HEK293 (cell line): ENCODE data around the gene LGALS16.

Experiments used
- CTCF ChIA-PET: fragments of 350-600 bp; formaldehyde crosslinking; extraction: SDS; loops from one replicate; lab custom pipeline; 2021; ENCODE audit warnings: antibody characterized with exemption; lab: Yijun Ruan, JAX
- POLR2A ChIA-PET: fragments of 300-600 bp; formaldehyde crosslinking; extraction: SDS; loops from one replicate; lab custom pipeline; 2020; ENCODE audit warnings: antibody characterized with exemption, inconsistent platforms; lab: Yijun Ruan, JAX
- H3K27ac ChIP-seq: fragments of 200-500 bp; sonication (Bioruptor generic); 2 replicates; pipeline ENCODE4 v1.5.1; 2014; ENCODE audit warnings: low read depth, low read length, control low read depth, inconsistent platforms; ENCODE audit errors: extremely low read depth
- H3K36me3 ChIP-seq, 2 experiments: fragments of 200-500 bp in 1 of 2; sonication (Bioruptor generic) in 1 of 2; 1 replicate in 1 of 2; 2 replicates in 1 of 2; pipeline ENCODE4 v1.5.1; 2014 to 2017; ENCODE audit warnings: inconsistent platforms in 2 of 2, low read length in 2 of 2; ENCODE audit not compliant: control insufficient read depth in 2 of 2, insufficient read depth in 1 of 2
- H3K4me1 ChIP-seq: fragments of 200-500 bp; sonication (Bioruptor generic); 2 replicates; pipeline ENCODE4 v1.5.1; 2014; ENCODE audit warnings: mild to moderate bottlenecking, low read length, inconsistent platforms; ENCODE audit not compliant: control insufficient read depth, insufficient read depth
- H3K4me3 ChIP-seq: 2 replicates; pipeline ENCODE4 v1.5.1; 2011; ENCODE audit warnings: low read depth, mild to moderate bottlenecking, control low read depth, low read length, moderate library complexity
- H3K9me3 ChIP-seq: fragments of 200-500 bp; sonication (Bioruptor generic); 2 replicates; pipeline ENCODE4 v1.5.1; 2014; ENCODE audit warnings: low read depth, low read length, inconsistent platforms; ENCODE audit not compliant: control insufficient read depth, insufficient read depth
- GLI4 ChIP-seq: fragments of 450-650 bp; formaldehyde crosslinking; IDR thresholded peaks from 2 replicates; pipeline ENCODE4 v1.5.1; 2016; ENCODE audit warnings: missing biosample characterization, missing genetic modification characterization
- MZF1 ChIP-seq: fragments of 450-650 bp; formaldehyde crosslinking; IDR thresholded peaks from 2 replicates; pipeline ENCODE4 v1.5.1; 2017; ENCODE audit warnings: missing biosample characterization, missing genetic modification characterization, borderline replicate concordance
- PRDM4 ChIP-seq: fragments of 450-650 bp; formaldehyde crosslinking; IDR thresholded peaks from 2 replicates; pipeline ENCODE4 v1.5.1; 2017; ENCODE audit warnings: missing biosample characterization, missing genetic modification characterization
- REPIN1 ChIP-seq: fragments of 450-650 bp; formaldehyde crosslinking; IDR thresholded peaks from 2 replicates; pipeline ENCODE4 v1.5.1; 2017; ENCODE audit warnings: missing biosample characterization, missing genetic modification characterization, low read depth
- SALL2 ChIP-seq: fragments of 450-650 bp; formaldehyde crosslinking; IDR thresholded peaks from 2 replicates; pipeline ENCODE4 v1.5.0; 2017; ENCODE audit warnings: missing biosample characterization, mild to moderate bottlenecking, missing genetic modification characterization, borderline replicate concordance
- SP2 ChIP-seq: fragments of 450-650 bp; formaldehyde crosslinking; IDR thresholded peaks from 2 replicates; pipeline ENCODE4 v1.5.1; 2016; ENCODE audit warnings: missing biosample characterization, missing genetic modification characterization
- ZBTB21 ChIP-seq: fragments of 450-650 bp; formaldehyde crosslinking; IDR thresholded peaks from 2 replicates; pipeline ENCODE4 v1.5.1; 2017; ENCODE audit warnings: missing biosample characterization, missing genetic modification characterization
- ZBTB44 ChIP-seq: fragments of 450-650 bp; IDR thresholded peaks from 2 replicates; pipeline ENCODE4 v1.5.1; 2018; ENCODE audit warnings: missing biosample characterization, mild to moderate bottlenecking, missing genetic modification characterization
- ZBTB7A ChIP-seq: fragments of 450-650 bp; formaldehyde crosslinking; IDR thresholded peaks from 2 replicates; pipeline ENCODE4 v1.5.1; 2016; ENCODE audit warnings: low read depth, missing biosample characterization, missing genetic modification characterization
- ZFP37 ChIP-seq: fragments of 450-650 bp; formaldehyde crosslinking; IDR thresholded peaks from 2 replicates; pipeline ENCODE4 v1.5.1; 2016; ENCODE audit warnings: missing biosample characterization, missing genetic modification characterization
- ZNF10 ChIP-seq: fragments of 450-650 bp; formaldehyde crosslinking; IDR thresholded peaks from 2 replicates; pipeline ENCODE4 v1.5.1; 2017; ENCODE audit warnings: missing biosample characterization, missing genetic modification characterization
- ZNF133 ChIP-seq: fragments of 450-650 bp; formaldehyde crosslinking; IDR thresholded peaks from 2 replicates; pipeline ENCODE4 v1.5.1; 2016; ENCODE audit warnings: missing biosample characterization, missing genetic modification characterization
- ZNF138 ChIP-seq: fragments of 450-650 bp; formaldehyde crosslinking; IDR thresholded peaks from 2 replicates; pipeline ENCODE4 v1.5.1; 2016; ENCODE audit warnings: missing biosample characterization, missing genetic modification characterization, borderline replicate concordance
- ZNF366 ChIP-seq: fragments of 450-650 bp; formaldehyde crosslinking; conservative IDR thresholded peaks from 2 replicates; pipeline ENCODE4 v1.5.1; 2016; ENCODE audit warnings: missing biosample characterization, missing genetic modification characterization
- ZNF404 ChIP-seq: fragments of 450-650 bp; formaldehyde crosslinking; IDR thresholded peaks from 2 replicates; pipeline ENCODE4 v1.5.1; 2017; ENCODE audit warnings: missing biosample characterization, missing genetic modification characterization
- ZNF449 ChIP-seq: fragments of 450-650 bp; formaldehyde crosslinking; IDR thresholded peaks from 2 replicates; pipeline ENCODE4 v1.5.1; 2017; ENCODE audit warnings: missing biosample characterization, mild to moderate bottlenecking, missing genetic modification characterization, moderate library complexity
- ZNF670 ChIP-seq: fragments of 450-650 bp; formaldehyde crosslinking; IDR thresholded peaks from 2 replicates; pipeline ENCODE4 v1.5.1; 2016; ENCODE audit warnings: missing biosample characterization, missing genetic modification characterization, low read depth
- ZNF704 ChIP-seq: fragments of 450-650 bp; formaldehyde crosslinking; IDR thresholded peaks from 2 replicates; pipeline ENCODE4 v1.5.1; 2016; ENCODE audit warnings: missing biosample characterization, missing genetic modification characterization
- ZNF76 ChIP-seq: fragments of 450-650 bp; formaldehyde crosslinking; IDR thresholded peaks from 2 replicates; pipeline ENCODE4; 2016; ENCODE audit warnings: low read depth, missing biosample characterization, missing genetic modification characterization, borderline replicate concordance
- ZNF843 ChIP-seq: fragments of 450-650 bp; formaldehyde crosslinking; IDR thresholded peaks from 2 replicates; pipeline ENCODE4 v1.5.1; 2016; ENCODE audit warnings: missing biosample characterization, missing genetic modification characterization
- ZSCAN30 ChIP-seq: fragments of 450-650 bp; IDR thresholded peaks from 2 replicates; pipeline ENCODE4 v1.5.1; 2018; ENCODE audit warnings: missing biosample characterization, mild to moderate bottlenecking, missing genetic modification characterization, moderate library complexity
- ZXDB ChIP-seq: fragments of 450-650 bp; formaldehyde crosslinking; IDR thresholded peaks from 2 replicates; pipeline ENCODE4 v1.5.1; 2016; ENCODE audit warnings: missing biosample characterization, missing genetic modification characterization
- TF ChIP-seq, protein P1 (sequence below): fragments of 450-650 bp; formaldehyde crosslinking; IDR thresholded peaks from 2 replicates; pipeline ENCODE4 v1.5.1; 2016; ENCODE audit warnings: missing biosample characterization, missing genetic modification characterization
- TF ChIP-seq, protein P2 (sequence below): sonication (generic); formaldehyde crosslinking; IDR thresholded peaks from 2 replicates; pipeline ENCODE4 v1.8.1; 2022; ENCODE audit warnings: mild to moderate bottlenecking, moderate library complexity, missing genetic modification reagents

Gene LGALS16

GRCh38 chr19:39631178-39631577 is 24.5 kb upstream of the LGALS16 start (continued):
- TF ChIP-seq MZF1 (tag by site-specific recombination), result no peak

DNA sequence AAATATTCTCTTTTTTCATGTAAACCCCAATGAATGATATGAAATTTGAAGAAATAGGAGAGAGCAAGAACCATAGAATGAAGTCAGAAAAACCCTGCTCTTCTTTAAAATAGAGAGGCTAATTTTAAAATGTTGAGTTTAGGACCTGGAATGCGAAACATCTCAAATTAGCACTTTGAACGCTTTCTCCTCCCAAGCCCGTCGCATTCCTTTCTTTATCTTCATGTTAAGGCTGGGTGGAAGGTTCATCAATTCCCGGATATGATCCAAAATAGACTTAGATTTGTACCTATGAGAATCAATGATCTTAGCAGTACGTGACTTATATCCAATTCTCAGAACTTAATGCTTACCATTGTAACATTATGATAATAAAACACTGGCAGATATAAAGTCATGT is 24.1 kb upstream of the LGALS16 start:
- POLR2A ChIA-PET, result no interaction called here
- H3K36me3 ChIP-seq, result no peaks in the 10 kb centered on the region
- TF ChIP-seq ZNF670 (no peak), ZNF76 (tag by site-specific recombination) (no peak), ZBTB44 (tag by site-specific recombination) (no peak), REPIN1 (tag by site-specific recombination) (no peak), ZXDB (tag by site-specific recombination) (no peak), ZBTB21 (tag by site-specific recombination) (no peak), ZNF138 (tag by site-specific recombination) (no peak), ZNF449 (tag by site-specific recombination) (no peak), ZNF704 (tag by site-specific recombination) (no peak), ZBTB7A (tag by site-specific recombination) (no peak), SALL2 (no peak), PRDM4 (tag by site-specific recombination) (no peak), ZFP37 (tag by site-specific recombination) (no peak)
- TF ChIP-seq, protein P1, sequence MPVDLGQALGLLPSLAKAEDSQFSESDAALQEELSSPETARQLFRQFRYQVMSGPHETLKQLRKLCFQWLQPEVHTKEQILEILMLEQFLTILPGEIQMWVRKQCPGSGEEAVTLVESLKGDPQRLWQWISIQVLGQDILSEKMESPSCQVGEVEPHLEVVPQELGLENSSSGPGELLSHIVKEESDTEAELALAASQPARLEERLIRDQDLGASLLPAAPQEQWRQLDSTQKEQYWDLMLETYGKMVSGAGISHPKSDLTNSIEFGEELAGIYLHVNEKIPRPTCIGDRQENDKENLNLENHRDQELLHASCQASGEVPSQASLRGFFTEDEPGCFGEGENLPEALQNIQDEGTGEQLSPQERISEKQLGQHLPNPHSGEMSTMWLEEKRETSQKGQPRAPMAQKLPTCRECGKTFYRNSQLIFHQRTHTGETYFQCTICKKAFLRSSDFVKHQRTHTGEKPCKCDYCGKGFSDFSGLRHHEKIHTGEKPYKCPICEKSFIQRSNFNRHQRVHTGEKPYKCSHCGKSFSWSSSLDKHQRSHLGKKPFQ, result no peak
- TF ChIP-seq, all 188 proteins: peak for 0
- Histone ChIP-seq H3K4me1 (0 out of 2 replicates have a peak, but pooled peaks cover 2% of the 10 kb centered on the region), H3K27ac (no peak overlapping the region), H3K9me3 (peaks cover 8% of the 10 kb centered on the region; the same call in 1 of the 2 replicates), H3K4me3 (no peak overlapping the region)
- CTCF ChIA-PET, result no interaction called here

GRCh38 chr19:39637891-39638290 is 17.8 kb upstream of the LGALS16 start:
- no peaks in the 10 kb centered on the region for H3K4me1 ChIP-seq
- H3K4me3 ChIP-seq, result no peak overlapping the region
- POLR2A ChIA-PET, result no interaction called here
- peaks cover 4% of the 10 kb centered on the region; the same call in 1 of the 2 replicates for H3K9me3 ChIP-seq
- H3K36me3 ChIP-seq, result no peaks in the 10 kb centered on the region
- no peak overlapping the region for H3K27ac ChIP-seq
- CTCF ChIA-PET, result no interaction called here
- no peak for TF ChIP-seq ZNF133 (tag by site-specific recombination)
- TF ChIP-seq ZNF449 (tag by site-specific recombination), result no peak
- no peak for TF ChIP-seq ZNF843 (tag by site-specific recombination)
- TF ChIP-seq ZSCAN30 (tag by site-specific recombination), result no peak
- TF ChIP-seq ZNF366, result no peak
- no peak for TF ChIP-seq SP2 (tag by site-specific recombination)
- no peak for TF ChIP-seq ZNF10 (tag by site-specific recombination)
- TF ChIP-seq, protein P2, sequence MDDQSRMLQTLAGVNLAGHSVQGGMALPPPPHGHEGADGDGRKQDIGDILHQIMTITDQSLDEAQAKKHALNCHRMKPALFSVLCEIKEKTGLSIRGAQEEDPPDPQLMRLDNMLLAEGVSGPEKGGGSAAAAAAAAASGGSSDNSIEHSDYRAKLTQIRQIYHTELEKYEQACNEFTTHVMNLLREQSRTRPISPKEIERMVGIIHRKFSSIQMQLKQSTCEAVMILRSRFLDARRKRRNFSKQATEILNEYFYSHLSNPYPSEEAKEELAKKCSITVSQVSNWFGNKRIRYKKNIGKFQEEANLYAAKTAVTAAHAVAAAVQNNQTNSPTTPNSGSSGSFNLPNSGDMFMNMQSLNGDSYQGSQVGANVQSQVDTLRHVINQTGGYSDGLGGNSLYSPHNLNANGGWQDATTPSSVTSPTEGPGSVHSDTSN (CRISPR knock-in tag), result no peak
- TF ChIP-seq GLI4 (tag by site-specific recombination), result no peak
- TF ChIP-seq ZNF404, result no peak
